ENCODE measurements around the gene ZSWIM6. TPM values are rescaled to one million over a fixed set of nuclear protein-coding genes. Genes with fewer than 3 reads are reported as not detected.

The ZSWIM6 gene
- total and polyA plus RNA-seq, 2 experiments from 2014 or later: 3.9 to 6.0 TPM

- no peak overlapping the region for H3K27ac Mint-ChIP-seq
Measured at GRCh38 chr5:61477788-61478187, 145.7 kb downstream of the ZSWIM6 start.

More at GRCh38 chr5:61477788-61478187, 145.7 kb downstream of the ZSWIM6 start:
- H3K36me3 ChIP-seq (ENCODE audit: insufficient read depth): no peaks in the 10 kb centered on the region
- H3K79me2 ChIP-seq (replicated peaks; ENCODE audit: insufficient read depth): no peaks in the 10 kb centered on the region
- H4K20me1 ChIP-seq (replicated peaks; ENCODE audit: insufficient read depth): no peaks in the 10 kb centered on the region
- H3F3A ChIP-seq (replicated peaks; ENCODE audit: low read depth): no peaks in the 10 kb centered on the region
- no peak overlapping the region for H3K4me3 ChIP-seq
- H3K27me3 ChIP-seq (ENCODE audit: insufficient read depth): no peaks in the 10 kb centered on the region
- no peaks in the 10 kb centered on the region for H3K27me3 Mint-ChIP-seq (ENCODE audit: insufficient read depth, low read depth, poor library complexity)
- peaks cover 14% of the 10 kb centered on the region; the same call in 2 of the 3 replicates for H3K4me1 Mint-ChIP-seq
- H3K4me2 ChIP-seq: no peak overlapping the region
- no peaks in the 10 kb centered on the region for H3K9me3 Mint-ChIP-seq
- H3K4me3 Mint-ChIP-seq: no peak overlapping the region
- ATAC-seq: no peak
- no peaks in the 10 kb centered on the region for H3K36me3 Mint-ChIP-seq (ENCODE audit: low read depth)
- no peaks in the 10 kb centered on the region; the same call in 1 of the 2 replicates for H3K4me1 ChIP-seq (ENCODE audit: insufficient read depth)
- no peaks in the 10 kb centered on the region for H3K9me2 ChIP-seq (ENCODE audit: insufficient read depth)
- no peak overlapping the region for H2AFZ ChIP-seq
- no peak for DNase-seq (ENCODE audit: low spot score)
- TF ChIP-seq ZNF331 (CRISPR knock-in tag; IDR thresholded peaks at IDR 0.05; ENCODE audit: low read depth) (no peak), NANOG (IDR thresholded peaks at IDR 0.05; ENCODE audit: borderline replicate concordance) (no peak), ZNF114 (CRISPR knock-in tag; IDR thresholded peaks at IDR 0.05) (no peak), STAT1 (IDR thresholded peaks at IDR 0.05; ENCODE audit: unreplicated experiment) (no peak), ZNF462 (CRISPR knock-in tag; IDR thresholded peaks at IDR 0.05) (no peak), EZH2 (IDR thresholded peaks at IDR 0.05; ENCODE audit: low read depth, unreplicated experiment) (no peak), EZH2phosphoT487 (IDR thresholded peaks at IDR 0.05; ENCODE audit: unreplicated experiment) (no peak)
- H3K27ac ChIP-seq (ENCODE audit: low read depth): no peak overlapping the region

All from GM23338 (cell line).